HG03571 (cell line): ENCODE data around the gene GALK2.

Experiments used
- ATAC-seq: cut with Tn5 transposase; IDR thresholded peaks from one replicate; pipeline ENCODE4 v1.9.1; 2021; ENCODE audit not compliant: unreplicated experiment

GALK2 gene

DNA sequence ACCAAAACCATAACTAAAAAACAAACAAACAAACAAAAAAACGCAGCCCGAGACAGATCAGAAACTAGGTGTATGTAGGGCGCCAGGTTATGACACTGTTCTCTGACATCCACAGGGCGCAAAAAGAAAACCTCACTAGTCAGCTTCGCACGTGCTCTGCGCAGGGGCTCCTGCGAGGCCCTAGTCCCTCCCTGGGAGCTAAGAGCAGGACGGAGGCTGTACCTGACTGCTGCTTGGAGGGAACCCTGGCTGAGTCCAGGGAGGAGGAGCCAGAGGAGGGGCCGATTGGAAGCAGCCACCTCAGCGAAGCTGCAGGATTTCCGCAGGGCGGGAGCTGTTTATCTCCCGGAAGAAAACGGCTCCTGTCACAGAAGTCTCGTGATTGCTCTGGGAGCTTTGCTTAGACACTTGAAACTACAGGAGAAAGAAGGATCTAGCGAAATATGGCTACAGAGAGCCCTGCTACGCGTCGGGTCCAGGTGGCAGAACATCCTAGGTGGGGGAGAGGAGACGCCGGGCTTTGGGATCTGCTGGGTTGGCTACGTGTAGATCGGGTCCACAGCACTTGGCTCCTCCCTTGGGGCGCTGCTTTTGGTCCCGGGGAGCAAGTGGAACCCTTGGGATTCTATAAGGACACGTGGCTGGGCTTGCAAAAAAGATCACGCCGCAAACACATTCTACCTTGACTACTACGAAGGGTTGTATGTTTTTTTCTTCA lies at the start of gene GALK2:
TSS of gene GALK2 (plus strand) at position 368 of the 718 bp plus-strand sequence. CDS start at position 444, 76 bp downstream.
- peak; percentile 81 for ATAC-seq

DNA sequence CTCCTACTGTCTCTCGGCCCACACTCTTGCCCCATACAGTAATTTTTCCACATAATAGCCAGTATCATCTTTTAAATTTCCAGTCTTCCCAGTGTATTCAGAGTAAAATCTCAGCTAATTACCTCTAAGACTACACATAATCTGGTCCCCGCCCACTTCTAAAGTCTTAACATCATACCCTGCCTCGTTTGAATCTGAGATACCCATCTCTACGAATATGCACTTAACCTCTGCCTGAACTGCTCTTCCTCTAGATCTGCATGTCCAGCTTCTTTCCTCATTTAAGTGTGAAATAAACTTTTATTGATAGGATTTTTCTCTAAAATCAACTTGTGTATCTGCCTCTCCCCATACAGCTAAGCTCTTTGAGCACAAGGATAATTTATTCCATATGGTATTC lies 49.2 kb upstream of the GALK2 start:
- ATAC-seq, result no peak

DNA sequence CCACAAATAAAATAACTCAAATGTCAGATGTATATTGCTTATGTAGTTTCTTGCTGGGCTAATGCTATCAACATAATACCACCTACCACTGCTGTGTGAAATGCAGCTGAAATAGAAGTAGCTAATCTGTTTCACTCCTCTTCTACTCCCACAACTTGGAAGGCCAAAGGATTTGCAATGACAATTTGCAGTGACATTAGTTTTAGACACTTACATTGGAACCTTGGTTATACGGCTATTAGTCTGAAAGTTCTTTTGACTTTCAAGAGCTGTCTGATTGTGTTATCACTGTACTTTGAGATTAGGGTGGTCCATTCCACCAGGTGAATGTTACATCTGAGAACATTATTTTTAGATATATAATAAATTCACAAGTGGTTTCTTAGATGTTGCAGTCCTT lies 48.1 kb upstream of the GALK2 start:
- ATAC-seq, result no peak

DNA sequence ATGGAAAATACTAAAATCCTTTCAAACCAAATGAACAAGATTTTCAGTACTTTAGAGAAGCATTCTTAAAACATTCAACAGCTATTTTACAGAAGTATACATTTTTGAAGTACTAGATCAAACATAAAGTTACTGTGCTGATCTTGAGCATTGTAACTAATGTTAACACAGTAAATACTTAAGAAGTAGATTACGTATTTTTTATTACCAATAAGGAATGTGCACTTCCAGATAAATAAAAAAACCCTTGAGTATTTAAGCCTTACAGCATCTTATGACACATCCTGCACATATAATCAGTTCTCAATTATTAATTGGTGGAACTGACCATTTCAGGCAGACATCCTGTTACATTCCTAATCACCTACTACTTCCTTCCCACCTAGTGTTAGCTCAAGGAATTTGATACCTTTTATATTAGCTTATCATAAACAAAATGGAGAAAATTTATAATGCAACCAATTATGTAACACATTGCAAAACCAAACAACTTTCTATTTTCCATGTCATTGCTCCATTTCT lies 47.4 kb upstream of the GALK2 start:
- ATAC-seq, result no peak

DNA sequence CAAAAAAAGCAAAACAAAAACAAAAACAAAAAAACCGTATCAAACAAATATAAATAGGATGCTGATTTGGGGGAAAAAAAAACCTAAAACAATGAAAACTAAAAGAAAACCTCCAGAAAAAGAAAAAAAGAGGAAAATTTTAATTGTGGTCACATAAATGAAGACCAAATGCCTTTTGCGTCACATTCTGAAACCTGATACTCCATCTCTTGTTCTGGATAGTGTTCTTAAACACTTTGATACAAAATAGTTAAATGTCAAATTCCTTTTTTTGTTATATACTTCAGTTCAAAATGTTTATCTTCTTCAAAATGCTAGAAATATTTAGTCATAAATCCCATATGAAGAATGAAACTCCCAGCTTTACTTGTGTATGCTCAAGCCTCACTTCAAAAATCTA lies 45.7 kb upstream of the GALK2 start:
- no peak for ATAC-seq

DNA sequence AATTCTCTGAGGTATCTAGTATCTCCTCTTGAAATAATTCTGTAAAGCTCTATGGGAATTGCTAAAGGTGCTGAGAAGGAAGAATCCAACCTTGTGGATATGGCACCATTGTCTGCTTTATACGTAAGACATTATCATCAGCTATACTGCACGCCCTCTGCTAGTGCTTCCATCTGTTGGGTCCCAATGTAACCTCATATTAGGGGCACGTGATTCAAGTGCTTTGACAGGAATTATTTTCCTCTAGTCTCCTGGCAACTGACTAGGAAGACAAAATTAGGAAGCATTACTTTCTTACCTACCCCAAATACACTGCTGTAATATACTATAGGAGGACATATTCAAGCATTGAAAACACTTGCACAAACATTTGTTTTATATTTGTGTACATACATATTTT lies 38.6 kb upstream of the GALK2 start:
- ATAC-seq, result no peak

DNA sequence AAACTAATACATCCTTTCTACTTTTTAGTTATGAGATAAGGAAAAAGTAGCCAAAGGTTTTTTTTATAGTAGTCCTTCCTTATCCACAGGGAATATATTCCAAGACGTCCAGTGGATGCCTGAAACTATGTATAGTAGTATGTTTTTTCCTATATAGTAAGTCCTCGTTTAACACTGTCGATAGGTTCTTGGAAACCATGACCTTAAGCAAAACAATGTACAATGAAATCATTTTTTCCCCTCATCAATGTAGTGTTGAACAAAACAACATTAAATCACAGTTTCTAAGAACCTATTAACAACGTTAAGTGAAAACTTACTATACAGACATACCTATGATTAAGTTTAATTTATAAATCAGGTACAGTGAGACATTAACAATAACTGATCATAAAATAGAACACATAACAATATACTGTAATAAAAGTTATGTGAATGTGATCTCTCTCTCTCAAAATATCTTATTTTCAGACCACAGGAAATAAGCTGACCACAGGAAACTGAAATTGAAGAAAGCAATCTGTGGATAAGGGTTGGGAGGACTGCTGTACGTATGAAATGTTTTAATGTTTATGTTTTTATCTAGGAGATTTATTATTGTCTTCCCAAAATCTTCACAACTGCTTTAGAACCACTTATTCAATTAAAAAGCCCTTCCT lies 35.2 kb upstream of the GALK2 start:
- no peak for ATAC-seq

DNA sequence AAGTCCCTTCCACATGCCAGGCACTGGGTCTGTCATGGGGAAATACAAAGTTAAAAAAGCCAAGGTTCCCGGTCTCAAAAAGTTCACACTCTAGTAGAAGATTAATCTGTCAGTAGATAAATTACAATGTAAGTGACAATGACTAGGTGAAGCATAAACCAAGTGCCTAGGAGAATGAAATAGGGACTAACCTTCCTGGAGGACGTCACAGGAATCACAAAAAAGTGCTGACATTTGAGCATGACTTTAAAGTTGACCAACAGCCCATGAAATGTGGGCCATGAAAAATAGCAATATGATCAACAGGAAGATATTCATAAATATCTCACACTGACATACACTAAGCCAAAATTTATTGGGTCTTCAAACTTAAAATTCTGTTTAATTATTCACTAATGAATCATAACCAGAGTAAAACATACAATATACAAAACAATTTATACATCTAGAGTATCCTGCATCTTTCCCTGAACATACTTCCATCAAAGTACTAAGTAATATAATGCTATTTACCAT lies 34.6 kb upstream of the GALK2 start:
- no peak for ATAC-seq

DNA sequence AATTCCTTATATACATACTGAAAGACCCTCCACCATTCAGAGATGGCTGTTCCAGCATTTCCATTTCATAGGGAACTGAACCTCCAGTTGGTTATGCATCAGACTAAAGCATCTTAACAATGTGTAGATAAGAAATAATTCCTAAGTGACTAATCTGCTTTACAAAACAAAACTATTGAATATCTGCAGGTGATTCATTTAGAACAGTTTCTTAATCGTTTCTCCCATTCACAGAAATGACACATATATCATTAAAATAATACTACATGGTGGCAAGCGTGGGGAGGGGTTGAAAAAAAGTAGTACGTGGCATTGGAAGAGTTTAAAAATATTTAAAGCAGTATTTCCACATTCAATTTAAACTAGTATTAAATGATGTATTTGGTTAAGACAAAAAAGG lies 34.1 kb upstream of the GALK2 start:
- ATAC-seq, result no peak

DNA sequence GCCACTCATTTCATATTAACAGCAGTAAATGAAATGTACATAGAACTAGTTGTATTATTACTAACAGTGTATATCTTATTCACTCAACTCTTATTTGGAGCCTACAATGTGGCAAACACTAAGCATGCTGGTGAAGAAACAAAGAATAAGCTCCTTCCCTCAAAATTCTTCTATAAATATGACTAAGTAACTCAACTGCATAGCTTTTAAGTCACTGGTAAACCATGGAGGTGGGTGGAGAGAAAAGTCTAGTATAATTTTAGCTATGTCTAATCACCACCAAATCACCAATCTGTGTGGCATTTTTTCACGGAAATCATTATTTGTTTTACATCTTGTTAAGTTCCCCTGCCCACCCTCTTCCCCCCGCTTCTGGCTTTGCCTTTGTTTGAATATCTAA lies 32.2 kb upstream of the GALK2 start:
- ATAC-seq, result no peak

DNA sequence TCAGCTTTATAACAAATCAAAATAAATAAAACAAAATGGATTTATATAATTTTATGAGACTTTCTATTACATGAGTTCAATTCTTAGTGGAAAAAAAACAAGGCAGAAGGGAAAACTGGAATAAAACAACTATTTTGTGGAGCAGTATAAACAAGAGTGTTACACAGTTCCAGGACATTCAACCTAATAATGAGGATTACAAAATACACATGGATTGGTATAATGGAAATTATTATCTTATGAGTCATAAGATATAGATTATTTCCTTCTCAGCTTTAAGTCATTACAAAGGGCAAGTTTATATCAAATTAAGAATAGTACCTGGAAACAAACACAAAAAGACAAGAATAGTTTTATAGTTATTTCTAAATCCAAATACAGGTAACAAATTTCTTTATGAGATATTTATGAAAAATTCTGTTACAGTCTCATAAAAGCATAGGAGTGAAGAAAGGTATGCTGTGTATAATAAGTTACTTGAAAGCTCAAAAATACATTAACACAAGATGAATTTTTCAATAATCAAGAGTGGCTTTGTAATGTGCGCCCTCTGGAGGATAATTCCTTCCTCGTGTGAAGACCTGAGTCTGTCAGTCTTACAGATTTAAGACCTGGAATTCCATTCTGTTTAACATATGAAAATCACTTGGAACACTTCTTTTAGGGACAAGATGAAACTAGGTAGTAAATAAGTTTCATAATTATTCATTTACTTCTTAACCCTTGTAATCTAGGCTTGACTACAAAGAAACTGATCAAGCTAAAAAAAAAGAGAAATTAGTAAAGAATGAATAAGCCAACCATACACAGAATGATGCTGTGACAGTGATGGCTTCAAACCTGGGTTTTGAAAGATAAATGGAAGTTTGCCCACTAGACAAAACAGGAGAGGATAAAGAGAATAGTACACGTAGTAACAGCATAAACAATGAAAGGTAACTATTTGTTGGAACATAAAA lies 24.1 kb upstream of the GALK2 start:
- ATAC-seq, result no peak

DNA sequence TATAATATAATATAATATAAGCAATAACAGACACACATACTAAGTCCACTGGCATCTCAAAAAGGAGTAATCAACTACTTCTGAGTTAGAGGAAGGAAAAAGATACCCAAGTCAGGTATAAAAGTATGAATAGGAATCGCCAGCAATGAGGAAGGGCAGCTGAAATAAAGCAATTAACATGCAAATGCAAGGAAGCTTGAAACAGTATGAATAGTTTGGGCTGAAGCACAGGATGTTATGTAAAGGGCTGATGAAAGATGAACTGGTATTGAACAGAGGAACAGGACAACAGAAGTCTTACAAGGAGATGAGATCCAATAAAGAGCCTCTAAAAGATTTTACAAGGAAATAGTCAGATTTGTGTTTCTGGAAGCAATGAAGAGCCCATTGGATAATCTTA lies 21.7 kb upstream of the GALK2 start:
- no peak for ATAC-seq

DNA sequence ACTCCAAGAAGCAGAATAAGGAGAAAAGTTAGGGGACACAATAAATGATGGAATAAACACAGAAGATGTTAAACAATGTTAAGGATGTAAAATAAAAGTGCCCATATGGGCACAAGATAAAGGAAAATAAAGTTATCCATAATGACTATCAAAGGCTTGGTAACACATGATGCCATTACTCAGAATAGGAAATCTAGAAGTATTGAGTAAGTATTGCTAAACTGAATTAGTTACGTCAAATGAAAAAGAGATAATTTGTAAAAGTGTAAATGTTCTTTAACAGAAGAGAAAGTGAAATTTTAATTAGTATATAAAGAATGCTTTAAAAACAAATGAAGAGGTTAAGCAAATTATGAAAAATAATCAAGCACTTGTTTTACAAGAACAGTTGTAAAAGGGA lies 21.3 kb upstream of the GALK2 start:
- ATAC-seq, result no peak

DNA sequence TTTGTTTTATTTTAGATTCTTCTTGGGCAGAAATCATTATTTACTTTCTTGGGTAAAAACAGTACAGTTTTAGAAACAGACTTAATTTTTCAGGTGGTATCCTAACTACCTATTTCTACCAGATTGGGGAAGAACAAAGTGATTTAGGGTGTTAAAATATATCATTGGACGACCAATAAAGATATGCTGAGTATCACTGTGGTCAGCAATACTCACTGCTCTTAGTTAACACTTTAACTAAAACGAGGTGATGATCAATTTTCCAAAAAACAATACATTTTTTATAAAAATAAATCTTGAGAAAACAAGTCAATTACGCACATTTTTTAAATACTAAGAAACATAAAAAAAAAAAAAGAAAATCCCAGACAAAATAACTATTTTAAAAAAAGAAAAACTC lies 18.2 kb upstream of the GALK2 start:
- no peak for ATAC-seq

DNA sequence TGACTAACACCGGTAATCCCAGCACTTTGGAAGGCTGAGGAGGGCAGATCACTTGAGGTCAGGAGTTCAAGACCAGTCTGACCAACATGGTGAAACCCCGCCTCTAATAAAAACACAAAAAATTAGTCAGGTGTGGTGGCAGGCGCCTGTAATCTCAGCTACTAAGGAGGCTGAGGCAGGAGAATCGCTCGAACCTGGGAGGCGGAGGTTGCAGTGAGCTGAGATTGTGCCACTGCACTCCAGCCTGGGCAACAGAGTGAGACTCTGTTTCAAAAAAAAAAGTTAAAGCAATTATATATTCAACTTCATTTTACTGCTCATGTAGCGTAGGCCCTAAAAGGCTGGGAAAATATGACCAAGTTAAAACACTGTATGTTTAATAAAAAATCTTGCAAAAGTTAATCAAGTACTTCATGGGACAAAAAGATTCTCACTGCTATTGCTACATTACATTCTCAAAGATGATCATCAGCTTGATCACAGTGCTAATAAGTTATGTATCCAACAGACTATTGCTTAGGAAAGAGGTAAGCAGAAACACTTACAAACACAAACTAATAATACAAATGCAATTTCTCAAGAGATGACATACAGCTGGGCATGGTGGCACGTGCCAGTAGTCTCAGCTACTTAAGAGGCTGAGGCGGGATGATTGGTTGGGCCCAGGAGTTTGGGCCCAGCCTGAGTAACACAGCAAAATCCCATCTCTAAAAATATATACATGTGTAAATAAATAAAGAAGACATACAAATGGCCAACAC lies 17.3 kb upstream of the GALK2 start:
- ATAC-seq, result no peak

DNA sequence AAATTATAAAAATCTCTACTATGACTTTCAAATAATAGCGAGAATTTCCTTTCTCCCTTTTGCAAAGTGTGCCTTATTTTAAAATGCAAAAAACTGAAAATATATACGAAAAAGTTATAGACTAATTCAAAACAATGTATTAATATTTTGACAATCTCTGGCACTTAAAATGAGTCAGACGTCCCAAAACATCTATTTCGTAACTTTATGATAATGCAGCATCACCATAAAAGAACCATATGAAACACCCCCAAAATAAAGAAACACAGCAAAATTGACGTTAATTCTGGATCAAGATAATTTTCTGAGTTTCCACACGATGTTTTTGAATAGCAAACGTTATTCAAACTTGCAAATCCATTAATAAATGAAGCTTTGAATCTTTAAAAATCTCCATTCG lies 15.7 kb upstream of the GALK2 start:
- ATAC-seq, result no peak

DNA sequence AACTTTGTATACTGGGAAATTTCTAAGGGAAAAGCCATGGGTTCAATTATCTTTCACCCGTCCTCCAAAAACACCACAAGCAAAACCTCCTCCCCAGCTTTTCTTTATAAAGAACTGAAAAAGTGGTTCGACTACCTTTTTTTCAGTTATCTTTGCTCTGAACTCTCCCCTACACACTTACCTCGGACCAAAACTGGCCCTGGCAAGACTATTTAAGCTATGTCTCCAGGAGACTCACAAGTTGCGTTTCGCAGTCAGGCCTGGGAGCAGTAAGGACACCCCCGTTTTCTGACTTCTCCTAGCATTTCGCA lies 15.3 kb upstream of the GALK2 start:
- ATAC-seq, result no peak

DNA sequence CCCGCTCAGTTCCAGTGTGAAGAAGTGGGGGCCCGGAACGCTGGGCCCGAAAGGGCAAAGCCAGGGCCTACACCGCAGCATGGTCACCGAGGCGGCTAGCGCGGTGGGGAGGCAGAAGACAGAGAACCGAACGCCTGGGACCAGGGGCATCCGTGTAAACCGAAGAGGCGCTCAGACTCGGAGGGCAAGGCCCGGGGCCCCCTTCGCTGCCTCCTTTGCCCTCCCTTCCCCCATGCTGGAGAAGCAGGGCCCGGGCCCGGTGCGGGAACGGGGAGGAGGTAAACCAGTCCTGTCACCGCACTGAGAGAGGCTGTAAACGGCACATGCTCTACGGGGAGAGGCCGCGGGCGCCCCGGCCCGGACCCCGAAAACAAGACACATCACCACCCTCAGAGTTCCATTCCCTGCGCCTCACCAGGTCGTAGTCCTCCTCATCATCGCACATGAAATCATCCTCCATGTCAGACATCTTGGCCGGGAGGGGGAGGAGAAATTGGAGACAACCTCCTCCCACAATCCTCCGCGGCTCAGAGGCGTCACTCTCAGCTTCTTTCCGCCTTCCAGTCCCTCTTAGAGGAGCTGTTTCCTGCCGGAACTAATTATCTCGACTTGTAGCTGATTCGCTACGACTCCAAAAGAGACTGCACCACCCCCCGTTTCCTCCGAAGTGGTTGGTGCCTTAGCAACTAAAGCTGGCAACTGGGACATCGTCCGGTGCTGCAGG lies 14.8 kb upstream of the GALK2 start, which contains the start of gene COPS2:
TSS of gene COPS2 (minus strand) at position 490 of the 724 bp plus-strand sequence. CDS start at position 469, 21 bp downstream.
- ATAC-seq, result peak; percentile 91

DNA sequence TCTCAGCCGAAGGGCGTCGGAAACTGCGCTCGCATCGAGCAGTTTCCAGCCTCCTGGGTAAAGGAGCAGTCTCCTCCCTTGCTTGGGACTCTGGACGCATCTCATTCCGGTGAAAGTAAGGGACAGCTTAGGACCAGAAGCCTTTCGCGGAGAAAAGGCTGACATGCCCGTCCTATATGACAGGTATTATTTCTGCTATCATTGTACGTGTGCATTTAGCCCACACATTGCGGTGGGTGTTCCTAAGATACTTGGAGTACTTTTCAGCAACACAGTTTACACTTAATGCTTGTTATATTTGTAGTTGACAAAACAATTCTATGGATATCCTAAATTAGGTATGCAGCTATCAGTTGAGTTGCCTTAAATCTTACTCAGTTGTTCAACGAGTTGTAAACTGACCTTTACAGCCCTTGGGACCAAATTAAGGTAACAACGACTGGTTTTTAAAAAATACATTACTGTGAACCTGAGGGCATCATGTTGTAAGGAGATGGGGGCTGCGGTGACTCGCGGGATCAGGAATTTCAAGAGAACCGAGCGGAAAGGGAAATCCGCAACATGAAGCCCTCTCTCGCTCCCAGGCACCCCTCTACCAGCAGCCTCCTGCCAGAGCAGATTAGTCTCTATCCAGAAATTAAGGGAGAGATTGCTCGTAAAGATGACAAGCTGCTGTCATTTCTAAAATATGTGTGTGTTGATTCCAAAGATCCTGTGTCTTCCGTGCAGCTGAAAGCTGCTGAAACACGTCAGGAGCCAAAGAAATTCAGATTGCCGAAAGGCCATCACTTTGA lies 14.0 kb upstream of the GALK2 start:
- no peak for ATAC-seq
